ENCODE results near the gene MRPS27. TPM values are rescaled to one million over a fixed set of nuclear protein-coding genes. Genes with fewer than 3 reads are reported as not detected.

MRPS27 gene
- total and polyA plus RNA-seq, 2 of the 4 experiments (the other 2 are of a cell fraction), result 46.9 to 90.5 TPM

DNA sequence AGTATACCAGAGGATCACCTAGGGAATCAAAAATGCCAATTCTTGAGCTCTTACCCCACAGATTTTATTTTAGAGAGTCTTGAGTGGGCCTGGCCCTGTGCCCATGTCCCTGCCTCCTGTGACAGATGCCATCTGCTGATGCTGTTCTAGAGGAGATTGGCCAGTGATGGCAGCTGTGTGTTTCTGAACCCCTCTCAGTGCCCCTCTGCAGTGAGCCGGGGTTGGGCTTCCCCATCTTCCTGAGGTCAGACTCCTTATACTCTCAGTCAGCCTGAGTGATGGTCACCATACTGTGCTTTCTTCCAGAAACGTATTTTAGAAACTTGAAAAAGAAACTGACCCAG is 6.2 kb upstream of the MRPS27 start:
- Histone ChIP-seq H3K14ac (replicated peaks; ENCODE audit: low read depth, low read length) (peak overlapping the region; percentile 85), H3K9me3 (ENCODE audit: control insufficient read depth, insufficient read depth, low read length) (no peaks in the 10 kb centered on the region), H2BK15ac (ENCODE audit: low read depth, low read length) (peak overlapping the region; percentile 57; the same call in 2 of the 3 replicates), H3K27ac (ENCODE audit: insufficient read depth, low read length) (peak overlapping the region; percentile 75), H3K9ac (ENCODE audit: low read depth, low read length) (no peak overlapping the region; the same call in 1 of the 2 replicates), H4K20me1 (ENCODE audit: insufficient read depth, low read length) (no peaks in the 10 kb centered on the region), H2BK120ac (ENCODE audit: low read depth, low read length) (peak overlapping the region; percentile 72), H4K8ac (ENCODE audit: low read depth in 2 of 2, low read length in 2 of 2) (peak overlapping the region; percentile 22 to 76; a peak in 1 of 4 replicates), H3K79me1 (ENCODE audit: low read depth in 1 of 2, low read length in 2 of 2) (peaks cover 17 to 33% of the 10 kb centered on the region in 2 experiments), H2AK5ac (ENCODE audit: low read depth, low read length) (peak overlapping the region; percentile 77; the same call in 1 of the 2 replicates), H3K27me3 (ENCODE audit: control insufficient read depth, insufficient read depth, low read length) (no peaks in the 10 kb centered on the region), H2AK9ac (replicated peaks; ENCODE audit: low read depth, low read length, poor library complexity) (peak overlapping the region; percentile 67), H3K4me1 (ENCODE audit: control insufficient read depth, insufficient read depth, low read length) (peaks cover 20% of the 10 kb centered on the region), H3K9me1 (ENCODE audit: insufficient read depth, low read length) (peaks cover 14% of the 10 kb centered on the region), H2BK20ac (ENCODE audit: low read depth, low read length) (peak overlapping the region; percentile 59), H2AFZ (replicated peaks; ENCODE audit: low read length, poor library complexity) (peak overlapping the region; percentile 79), H4K91ac (ENCODE audit: insufficient read depth, low read depth, low read length) (peak overlapping the region; percentile 30), H3K4ac (ENCODE audit: low read depth, low read length) (peak overlapping the region; percentile 68), H3K18ac (ENCODE audit: low read depth, low read length) (peak overlapping the region; percentile 91), H3K36me3 (ENCODE audit: control insufficient read depth, insufficient read depth, low read length) (peaks cover 9% of the 10 kb centered on the region), H4K5ac (ENCODE audit: low read depth, low read length) (peak overlapping the region; percentile 67; the same call in 1 of the 2 replicates), H3K56ac (ENCODE audit: extremely low read depth, insufficient read depth, low read length) (no peak overlapping the region), H3K4me3 (ENCODE audit: insufficient read depth, low read depth, low read length) (no peak overlapping the region), H2BK5ac (ENCODE audit: low read depth, low read length, poor library complexity, severe bottlenecking) (peak overlapping the region; percentile 89), H3K23ac (ENCODE audit: low read depth, low read length) (peak overlapping the region; percentile 46; the same call in 1 of the 2 replicates), H3K4me2 (ENCODE audit: low read depth, low read length) (peak overlapping the region; percentile 92)
- no CpG with 5 or more reads among the region's 2 CpGs for WGBS, 2 experiments (ENCODE audit: extremely low coverage in 2 of 2, insufficient read length in 1 of 2)
- BruUV-seq (replicated peaks), result no TSS peak
- TF ChIP-seq ELK1 (IDR thresholded peaks at IDR 0.05; ENCODE audit: borderline replicate concordance, low read depth, low read length) (0 out of 2 replicates have a peak, but pooled peaks have one; percentile 25), MXI1 (IDR thresholded peaks at IDR 0.05; ENCODE audit: borderline replicate concordance, low read depth, low read length) (no peak)
- in situ Hi-C loops (cut with MboI; ENCODE audit: low sequenced_read_pairs) (no loop called here), intact Hi-C loops (cut with micrococcal nuclease) (no loop called here), dilution Hi-C loops (cut with HindIII; ENCODE audit: low sequenced_read_pairs, unreplicated experiment) (no loop called here)
- ATAC-seq (ENCODE audit: low read depth), result no peak; the same call in 1 of the 2 replicates
- CTCF ChIA-PET, result no interaction called here
- no peak for DNase-seq
- POLR2A ChIA-PET (ENCODE audit: unreplicated experiment), result no interaction called here
